ENCODE data around the gene SPEF2. TPM values are rescaled to one million over a fixed set of nuclear protein-coding genes. Genes with fewer than 3 reads are reported as not detected.

Gene SPEF2
- total RNA-seq, 2 experiments from 2014 or later = 0.03 TPM; not detected in 1

DNA sequence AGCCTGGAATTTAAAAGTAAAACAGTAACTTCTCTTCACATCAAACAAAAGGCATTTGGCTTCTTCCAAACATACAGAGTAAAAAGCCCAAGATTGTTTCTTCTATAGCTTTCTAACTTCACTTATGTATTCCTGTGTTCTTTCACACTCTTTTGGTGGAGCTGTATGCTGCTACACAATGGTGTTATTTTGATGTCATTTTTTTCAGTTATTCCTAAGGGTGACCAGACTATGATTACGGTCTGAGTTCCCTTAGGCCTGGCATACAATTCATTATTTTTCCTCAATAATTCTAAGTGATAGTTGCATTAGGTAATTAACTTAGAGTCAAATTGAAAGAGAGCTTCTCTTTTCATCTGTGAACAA is 172.8 kb downstream of the SPEF2 start:
- H4K20me1 ChIP-seq (ENCODE audit: insufficient read depth, low read length) = no peaks in the 10 kb centered on the region
- CTCF ChIA-PET (ENCODE audit: unreplicated experiment) = no interaction called here
- H3K4me3 ChIP-seq (ENCODE audit: low read depth, low read length, poor library complexity, severe bottlenecking) = no peak overlapping the region
- no peaks in the 10 kb centered on the region for H3K79me2 ChIP-seq (ENCODE audit: insufficient read depth, low read depth, low read length)
- no peaks in the 10 kb centered on the region for H3K36me3 ChIP-seq (ENCODE audit: insufficient read depth, low read length)
- no peaks in the 10 kb centered on the region for H3K9me3 ChIP-seq (ENCODE audit: low read length)
- intact Hi-C loops (cut with micrococcal nuclease; ENCODE audit: unreplicated experiment) = no loop called here
- H3K4me1 ChIP-seq (ENCODE audit: insufficient read depth, low read length, poor library complexity, severe bottlenecking) = peaks cover 4% of the 10 kb centered on the region
- DNase-seq (ENCODE audit: low spot score) = no peak
- H3K9me2 ChIP-seq (ENCODE audit: insufficient read depth, low read length) = no peaks in the 10 kb centered on the region
- POLR2A ChIA-PET = interaction anchor here (0.7 to 2.4 kb wide), 4 partner anchors 12 to 33 kb away, joined by 3 to 10 read pairs (median 4); no protein-coding TSS in a partner anchor
- no TSS peak for BruUV-seq (replicated peaks)
- TF ChIP-seq EZH2phosphoT487 (IDR thresholded peaks at IDR 0.05; ENCODE audit: borderline replicate concordance, low read depth, low read length) (no peak), CTCF (conservative IDR thresholded peaks at IDR 0.05; ENCODE audit: low read length) (no peak)
- no peak overlapping the region for H3K27ac ChIP-seq (ENCODE audit: low read depth, low read length, poor library complexity, severe bottlenecking)
- no peak overlapping the region for H3K4me2 ChIP-seq (ENCODE audit: low read length)
- peak overlapping the region; percentile 42; the same call in 1 of the 2 replicates for H2AFZ ChIP-seq (ENCODE audit: low read length)

DNA sequence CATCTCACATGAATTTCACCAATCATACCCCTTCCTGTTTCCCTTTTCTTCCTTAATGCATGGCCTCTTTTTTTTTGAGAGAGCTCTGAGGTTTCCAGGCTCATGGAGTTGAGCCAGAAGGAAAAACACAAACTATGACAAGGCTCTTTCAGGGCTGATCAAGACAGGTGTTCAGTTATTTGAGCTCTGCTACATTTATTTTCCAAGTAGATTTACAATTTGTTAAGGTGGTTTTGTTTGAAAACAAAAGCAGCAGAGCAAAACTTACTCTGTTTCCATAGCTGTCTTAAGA is 176.6 kb downstream of the SPEF2 start:
- H4K20me1 ChIP-seq (ENCODE audit: insufficient read depth, low read length) = no peaks in the 10 kb centered on the region
- H2AFZ ChIP-seq (ENCODE audit: low read length) = peak overlapping the region; percentile 37; the same call in 1 of the 2 replicates
- no peaks in the 10 kb centered on the region for H3K9me2 ChIP-seq (ENCODE audit: insufficient read depth, low read length)
- no TSS peak for BruUV-seq (replicated peaks)
- no peak overlapping the region for H3K4me2 ChIP-seq (ENCODE audit: low read length)
- ChIA-PET POLR2A (interaction anchor here (1.0 to 1.2 kb wide), 4 partner anchors 9 to 19 kb away, joined by 3 to 4 read pairs (median 3); no protein-coding TSS in a partner anchor), CTCF (ENCODE audit: unreplicated experiment) (interaction anchor here (0.6 to 2.6 kb wide), 5 partner anchors 9 to 128 kb away, joined by 3 to 9 read pairs (median 3); partner anchors contain the start of gene IL7R)
- intact Hi-C loops (cut with micrococcal nuclease; ENCODE audit: unreplicated experiment) = no loop called here
- H3K4me3 ChIP-seq (ENCODE audit: low read depth, low read length, poor library complexity, severe bottlenecking) = no peak overlapping the region
- H3K27ac ChIP-seq (ENCODE audit: low read depth, low read length, poor library complexity, severe bottlenecking) = no peak overlapping the region
- DNase-seq (ENCODE audit: low spot score) = no peak
- no peaks in the 10 kb centered on the region for H3K79me2 ChIP-seq (ENCODE audit: insufficient read depth, low read depth, low read length)
- no peaks in the 10 kb centered on the region for H3K36me3 ChIP-seq (ENCODE audit: insufficient read depth, low read length)
- H3K4me1 ChIP-seq (ENCODE audit: insufficient read depth, low read length, poor library complexity, severe bottlenecking) = peaks cover 15% of the 10 kb centered on the region
- TF ChIP-seq EZH2phosphoT487 (IDR thresholded peaks at IDR 0.05; ENCODE audit: borderline replicate concordance, low read depth, low read length) (no peak), CTCF (conservative IDR thresholded peaks at IDR 0.05; ENCODE audit: low read length) (no peak)
- H3K9me3 ChIP-seq (ENCODE audit: low read length) = no peaks in the 10 kb centered on the region

GRCh38 chr5:35794684-35795375 is 177.2 kb downstream of the SPEF2 start:
- intact Hi-C loops (cut with micrococcal nuclease; ENCODE audit: unreplicated experiment) = no loop called here
- no peak overlapping the region for H3K4me2 ChIP-seq (ENCODE audit: low read length)
- no peak overlapping the region for H3K27ac ChIP-seq (ENCODE audit: low read depth, low read length, poor library complexity, severe bottlenecking)
- CTCF ChIA-PET (ENCODE audit: unreplicated experiment) = interaction anchor here (0.6 to 2.6 kb wide), 6 partner anchors 9 to 137 kb away, joined by 3 to 9 read pairs (median 3); partner anchors contain the start of gene IL7R
- peaks cover 15% of the 10 kb centered on the region for H3K4me1 ChIP-seq (ENCODE audit: insufficient read depth, low read length, poor library complexity, severe bottlenecking)
- no TSS peak for BruUV-seq (replicated peaks)
- no peak for DNase-seq (ENCODE audit: low spot score)
- TF ChIP-seq CTCF (conservative IDR thresholded peaks at IDR 0.05; ENCODE audit: low read length) = no peak
- no peak for TF ChIP-seq EZH2phosphoT487 (IDR thresholded peaks at IDR 0.05; ENCODE audit: borderline replicate concordance, low read depth, low read length)
- no peaks in the 10 kb centered on the region for H4K20me1 ChIP-seq (ENCODE audit: insufficient read depth, low read length)
- H3K9me3 ChIP-seq (ENCODE audit: low read length) = no peaks in the 10 kb centered on the region
- peak overlapping the region; percentile 37; the same call in 1 of the 2 replicates for H2AFZ ChIP-seq (ENCODE audit: low read length)
- POLR2A ChIA-PET = interaction anchor here (0.7 to 1.9 kb wide), 7 partner anchors 8 to 105 kb away, joined by 3 to 5 read pairs (median 3); no protein-coding TSS in a partner anchor
- H3K9me2 ChIP-seq (ENCODE audit: insufficient read depth, low read length) = no peaks in the 10 kb centered on the region
- H3K36me3 ChIP-seq (ENCODE audit: insufficient read depth, low read length) = no peaks in the 10 kb centered on the region
- no peaks in the 10 kb centered on the region for H3K79me2 ChIP-seq (ENCODE audit: insufficient read depth, low read depth, low read length)
- H3K4me3 ChIP-seq (ENCODE audit: low read depth, low read length, poor library complexity, severe bottlenecking) = no peak overlapping the region
